Right lobe of liver (tissue), 6 donors: Measurements from ENCODE around the gene SPON1. TPM values are rescaled to one million over a fixed set of nuclear protein-coding genes. Genes with fewer than 3 reads are reported as not detected.

ENCODE experiments used
- ATAC-seq, 4 donors: fragments of 200-7000 bp; cut with Tn5 transposase; one replicate each; pipeline ENCODE4 v1.9.1; 2020; ENCODE audit warnings: mild to moderate bottlenecking in 4 of 4, moderate library complexity in 4 of 4
- DNase-seq, 3 donors: peaks; one replicate each; pipeline ENCODE4 v3.0.0-alpha.2; 2020
- H3K27ac ChIP-seq, 3 donors: fragments of 200-600 bp; one replicate each; pipeline ENCODE4 v1.8.0; 2022
- H3K27me3 ChIP-seq, 2 donors: fragments of 200-600 bp; one replicate each; pipeline ENCODE4 v1.8.0; 2022
- H3K36me3 ChIP-seq, 4 donors: fragments of 200-600 bp; sonication (generic) in 1 of 4; one replicate each; pipeline versions ENCODE4 v1.5.1 to v1.8.0; 2017 to 2022; ENCODE audit warnings: control low read depth in 1 of 4
- H3K4me1 ChIP-seq, 4 donors: fragments of 200-600 bp; sonication (generic) in 1 of 4; one replicate each; pipeline versions ENCODE4 v1.5.1 to v1.8.0; 2017 to 2022; ENCODE audit warnings: control low read depth in 1 of 4
- H3K4me3 ChIP-seq, 3 donors: fragments of 200-600 bp; one replicate each; pipeline ENCODE4 v1.8.0; 2022
- H3K9me3 ChIP-seq, 4 donors: fragments of 200-600 bp; sonication (generic) in 1 of 4; one replicate each; pipeline versions ENCODE4 v1.5.1 to v1.8.0; 2017 to 2022; ENCODE audit warnings: control low read depth in 1 of 4
- POLR2A ChIP-seq: fragments of 450-650 bp; IDR thresholded peaks from one replicate; pipeline ENCODE4 v1.6.1; 2017; ENCODE audit warnings: antibody characterized with exemption, mild to moderate bottlenecking
- whole genome bisulfite sequencing: methylation state at CpG from one replicate; pipeline ENCODE4 v1.1.6; 2018; ENCODE audit warnings: low coverage, low lambda C conversion rate; ENCODE audit not compliant: insufficient coverage; ENCODE audit errors: missing lambda C conversion rate; 5-methylcytosine and 5-hydroxymethylcytosine counted together
- intact Hi-C, 2 donors: fragments of 100-400 bp; cut with DNase I; formaldehyde crosslinking; loops; one replicate each; pipeline versions ENCODE4 v1.11.2 to v1.14.1; 2022
- total RNA-seq, 6 experiments: library from RNA; depleted of rRNA in 2 of 6; stranded (reverse); fragments of >200 nt in 2 of 6; fragmentation: NEBNext Ultra II Directional in 3 of 6; extraction: Animal tissue kit (Norgen Biotek cat#: 25700) in 3 of 6; gene quantifications; one replicate each; pipeline versions ENCODE4 v1.1.0 to v1.2.4, GENCODE V29; 2016 to 2023
- TF ChIP-seq, protein P1 (sequence below), 4 donors: fragments of 200-600 bp in 3 of 4; fragments of 450-650 bp in 1 of 4; IDR thresholded peaks; one replicate each; pipeline versions ENCODE4 v1.5.1 to v1.8.0; 2016 to 2022; ENCODE audit warnings: antibody characterized with exemption in 4 of 4, mild to moderate bottlenecking in 2 of 4
- donor health status: DM: no; HTN: yes; CAD: no.
- donor health status: DM: no; HTN: no; CAD: no.
- donor health status: DM: no; HTN: no; CAD: no.
- donor health status: DM: no; HTN: yes; CAD: no.
- donor health status: DM: no; HTN: yes; CAD: no.

SPON1 gene
- total RNA-seq, 6 experiments from 2014 or later, result 0.51 to 2.4 (median 1.6) TPM

DNA sequence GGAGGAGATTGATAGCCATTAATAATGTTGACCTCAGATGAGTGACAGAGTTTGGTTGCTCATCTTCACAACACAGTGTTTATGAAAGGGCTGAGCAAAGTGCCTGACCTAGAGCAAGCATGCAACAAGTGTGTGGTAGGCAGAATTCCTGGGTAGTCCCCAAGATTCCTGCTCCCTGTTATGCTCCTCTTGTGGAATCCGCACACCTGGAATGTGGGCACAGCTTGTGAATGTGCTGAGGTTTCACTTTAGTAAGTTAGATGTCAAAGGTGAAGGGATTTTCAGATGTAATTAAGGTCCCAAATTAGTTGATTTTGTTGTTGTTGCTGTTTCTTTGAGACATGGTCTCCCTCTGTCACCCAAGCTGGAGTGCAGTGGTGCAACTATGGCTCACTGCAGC is 20.7 kb upstream of the SPON1 start:
- H3K4me3 ChIP-seq, result no peak overlapping the region
- no peak for ATAC-seq
- no peaks in the 10 kb centered on the region for H3K36me3 ChIP-seq
- no peaks in the 10 kb centered on the region for H3K9me3 ChIP-seq
- no peak for DNase-seq
- TF ChIP-seq, protein P1, sequence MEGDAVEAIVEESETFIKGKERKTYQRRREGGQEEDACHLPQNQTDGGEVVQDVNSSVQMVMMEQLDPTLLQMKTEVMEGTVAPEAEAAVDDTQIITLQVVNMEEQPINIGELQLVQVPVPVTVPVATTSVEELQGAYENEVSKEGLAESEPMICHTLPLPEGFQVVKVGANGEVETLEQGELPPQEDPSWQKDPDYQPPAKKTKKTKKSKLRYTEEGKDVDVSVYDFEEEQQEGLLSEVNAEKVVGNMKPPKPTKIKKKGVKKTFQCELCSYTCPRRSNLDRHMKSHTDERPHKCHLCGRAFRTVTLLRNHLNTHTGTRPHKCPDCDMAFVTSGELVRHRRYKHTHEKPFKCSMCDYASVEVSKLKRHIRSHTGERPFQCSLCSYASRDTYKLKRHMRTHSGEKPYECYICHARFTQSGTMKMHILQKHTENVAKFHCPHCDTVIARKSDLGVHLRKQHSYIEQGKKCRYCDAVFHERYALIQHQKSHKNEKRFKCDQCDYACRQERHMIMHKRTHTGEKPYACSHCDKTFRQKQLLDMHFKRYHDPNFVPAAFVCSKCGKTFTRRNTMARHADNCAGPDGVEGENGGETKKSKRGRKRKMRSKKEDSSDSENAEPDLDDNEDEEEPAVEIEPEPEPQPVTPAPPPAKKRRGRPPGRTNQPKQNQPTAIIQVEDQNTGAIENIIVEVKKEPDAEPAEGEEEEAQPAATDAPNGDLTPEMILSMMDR (IDR thresholded peaks at IDR 0.05), result no peak
- TF ChIP-seq POLR2A, result no peak
- WGBS, result 78% methylated on average over 1 of the region's 1 CpG
- no peak overlapping the region for H3K27ac ChIP-seq
- H3K4me1 ChIP-seq, result no peaks in the 10 kb centered on the region
- intact Hi-C loops, result no loop called here
- H3K27me3 ChIP-seq, result no peaks in the 10 kb centered on the region

DNA sequence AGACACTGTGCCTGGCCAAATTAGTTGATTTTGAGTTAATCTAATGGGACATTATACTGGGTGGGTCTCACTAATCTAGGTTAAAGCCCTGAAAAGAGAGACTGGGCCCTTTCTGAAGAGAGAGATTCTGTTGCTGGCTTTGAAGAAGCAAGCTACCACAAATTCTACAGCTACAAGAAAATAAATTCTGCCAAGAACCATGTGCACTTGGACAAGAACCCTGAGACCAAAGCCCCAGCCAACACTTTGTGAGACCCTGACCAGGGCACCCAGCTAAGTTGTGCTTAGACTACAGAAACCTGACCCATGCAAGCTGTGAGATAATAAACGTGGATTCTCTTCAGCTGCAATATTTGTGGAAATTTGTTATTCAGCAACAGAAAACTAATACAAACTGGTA is 20.1 kb upstream of the SPON1 start:
- Histone ChIP-seq H3K27ac (no peak overlapping the region), H3K36me3 (no peaks in the 10 kb centered on the region), H3K27me3 (no peaks in the 10 kb centered on the region), H3K4me3 (no peak overlapping the region), H3K4me1 (no peaks in the 10 kb centered on the region), H3K9me3 (no peaks in the 10 kb centered on the region)
- TF ChIP-seq, protein P1 (IDR thresholded peaks at IDR 0.05), result no peak
- WGBS, result 20% methylated on average over 1 of the region's 1 CpG
- intact Hi-C loops, result no loop called here
- ATAC-seq (no peak), DNase-seq (no peak)

DNA sequence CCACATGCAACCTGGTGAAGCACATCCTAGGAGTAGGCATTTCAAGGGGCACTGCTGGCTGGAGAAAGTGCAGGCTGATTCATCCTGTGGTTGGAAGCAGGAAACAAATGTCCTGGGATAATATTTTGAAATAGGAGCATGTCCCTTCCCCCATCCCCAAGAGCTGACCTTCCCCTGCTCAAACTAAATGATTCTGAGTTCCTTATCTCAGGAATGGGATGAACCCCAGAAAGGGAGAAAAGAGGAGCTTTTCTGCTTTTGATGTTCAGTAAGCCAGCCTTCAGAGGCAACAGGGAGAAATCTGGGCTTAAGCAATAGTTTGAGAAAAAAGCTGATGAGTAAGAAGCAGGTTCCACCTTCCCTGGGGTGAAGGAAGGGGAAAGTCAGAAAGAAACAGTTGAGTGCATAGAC is 19.5 kb upstream of the SPON1 start:
- no peaks in the 10 kb centered on the region for H3K4me1 ChIP-seq
- ATAC-seq, result no peak

DNA sequence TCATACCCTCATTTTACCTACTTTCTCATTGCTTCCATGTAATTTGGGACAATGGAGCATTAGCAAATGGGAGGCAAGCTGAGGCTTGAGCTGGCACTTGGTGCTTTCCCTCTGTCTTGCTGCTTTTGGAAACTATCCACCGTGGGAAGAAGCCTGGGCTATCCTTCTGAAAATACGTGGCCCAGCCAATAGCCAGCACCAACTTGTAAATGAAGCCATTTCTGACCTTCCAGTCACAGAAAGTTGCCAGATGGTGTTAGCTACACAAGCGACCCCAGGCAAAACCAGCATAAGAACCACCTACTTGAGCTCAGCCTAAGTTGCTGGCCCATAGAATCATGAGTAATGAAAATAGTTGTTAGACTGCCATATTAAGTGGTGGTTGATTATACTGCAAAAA is 18.5 kb upstream of the SPON1 start:
- H3K9me3 ChIP-seq, result no peaks in the 10 kb centered on the region
- no peaks in the 10 kb centered on the region for H3K36me3 ChIP-seq
- no peak for ATAC-seq
- no peak overlapping the region for H3K4me3 ChIP-seq
- H3K27me3 ChIP-seq, result no peaks in the 10 kb centered on the region
- intact Hi-C loops, result no loop called here
- DNase-seq, result no peak
- TF ChIP-seq, protein P1 (IDR thresholded peaks at IDR 0.05), result no peak
- no peak for TF ChIP-seq POLR2A
- WGBS, result 63% methylated on average over 2 of the region's 3 CpGs
- H3K27ac ChIP-seq, result no peak overlapping the region
- H3K4me1 ChIP-seq, result no peaks in the 10 kb centered on the region

More for the DNA sequence above, 19.5 kb upstream of the SPON1 start:
- no peak overlapping the region for H3K27ac ChIP-seq
- no peaks in the 10 kb centered on the region for H3K9me3 ChIP-seq
- H3K36me3 ChIP-seq, result no peaks in the 10 kb centered on the region
- intact Hi-C loops, result no loop called here
- DNase-seq, result no peak
- no peaks in the 10 kb centered on the region for H3K27me3 ChIP-seq
- no peak overlapping the region for H3K4me3 ChIP-seq
- TF ChIP-seq, protein P1 (IDR thresholded peaks at IDR 0.05), result no peak
- TF ChIP-seq POLR2A, result no peak

DNA sequence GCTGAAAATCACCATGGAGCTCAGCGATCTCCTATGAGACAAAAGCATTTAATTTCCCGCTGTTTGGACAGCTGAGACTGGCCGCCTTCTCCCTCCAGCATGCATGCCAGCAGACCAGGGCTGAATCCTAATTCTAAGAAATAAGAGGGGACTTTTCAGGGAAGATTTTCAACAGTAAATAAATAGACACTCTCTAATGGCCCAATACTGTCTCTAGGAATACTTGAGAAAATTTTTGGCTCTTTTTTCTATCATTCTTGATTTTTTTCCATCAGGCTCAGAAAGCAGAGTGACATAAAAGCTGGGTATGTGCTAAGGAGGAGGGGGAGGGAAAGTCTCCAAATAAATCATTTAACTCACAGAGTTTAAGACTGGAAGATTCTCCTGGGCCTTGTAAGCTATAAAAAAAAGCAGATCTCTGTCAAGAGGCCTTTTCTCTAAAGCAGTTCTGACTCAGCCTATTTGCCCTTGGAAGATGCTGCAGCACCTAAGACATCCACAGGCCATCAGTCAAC is 17.6 kb upstream of the SPON1 start:
- no peaks in the 10 kb centered on the region for H3K9me3 ChIP-seq
- H3K36me3 ChIP-seq, result no peaks in the 10 kb centered on the region
- TF ChIP-seq, protein P1 (IDR thresholded peaks at IDR 0.05), result no peak
- no peak for TF ChIP-seq POLR2A
- no peaks in the 10 kb centered on the region for H3K4me1 ChIP-seq
- WGBS, result 81% methylated on average over 3 of the region's 3 CpGs
- DNase-seq (no peak), ATAC-seq (no peak)
- intact Hi-C loops, result no loop called here
- H3K27me3 ChIP-seq, result no peaks in the 10 kb centered on the region
- H3K27ac ChIP-seq, result no peak overlapping the region
- H3K4me3 ChIP-seq, result no peak overlapping the region
